SK-N-SH (cell line): Measurements from ENCODE around the gene NPC1L1.

Experiments
- CTCF ChIP-seq: fragments of 200-600 bp; sonication (generic); IDR thresholded peaks from 2 replicates; pipeline ENCODE4 v1.6.1; 2017; ENCODE audit warnings: antibody characterized with exemption, mild to moderate bottlenecking, moderate library complexity
- EP300 ChIP-seq, 2 experiments: IDR thresholded peaks; 2 replicates each; pipeline versions ENCODE4 v1.4.0 to v1.6.1; 2012; ENCODE audit warnings: borderline replicate concordance in 1 of 2, low read depth in 1 of 2, low read length in 1 of 2
- FOXJ3 ChIP-seq: sonication (generic); formaldehyde crosslinking; IDR thresholded peaks from 2 replicates; pipeline ENCODE4 v1.5.1; 2020; ENCODE audit warnings: mild to moderate bottlenecking, missing genetic modification reagents
- NRF1 ChIP-seq: IDR thresholded peaks from 2 replicates; pipeline ENCODE4 v1.6.1; 2012; ENCODE audit warnings: low read depth, mild to moderate bottlenecking, low read length
- POLR2AphosphoS5 ChIP-seq: IDR thresholded peaks from 2 replicates; pipeline ENCODE4 v1.6.1; 2012; ENCODE audit warnings: low read depth, low read length
- RAD21 ChIP-seq: IDR thresholded peaks from 2 replicates; pipeline ENCODE4 v1.6.1; 2012; ENCODE audit warnings: mild to moderate bottlenecking, low read length
- REST ChIP-seq: IDR thresholded peaks from 2 replicates; pipeline ENCODE4 v1.6.1; 2012; ENCODE audit warnings: mild to moderate bottlenecking, low read depth, low read length, moderate library complexity
- SIN3A ChIP-seq: IDR thresholded peaks from 2 replicates; pipeline ENCODE4 v1.6.1; 2012; ENCODE audit warnings: low read depth, mild to moderate bottlenecking, low read length, moderate library complexity, borderline replicate concordance

GRCh38 chr7:44531421-44532380 lies 9.4 kb downstream of the NPC1L1 start:
- TF ChIP-seq REST (no peak), CTCF (no peak), FOXJ3 (CRISPR knock-in tag) (no peak), SIN3A (no peak), EP300 (IDR thresholded peaks at IDR 0.05; ENCODE audit: borderline replicate concordance in 1 of 2, low read depth in 1 of 2, low read length in 1 of 2) (no peak), POLR2AphosphoS5 (no peak), NRF1 (no peak), RAD21 (no peak)
